GM21515 (cell line): ENCODE data around the gene FAM20B.
"Not testable (repeated sequence)": the region's sequence is repeated elsewhere in the genome, so short reads cannot be mapped to it uniquely, and the experiment has no call there.

ENCODE experiments used
- ATAC-seq: cut with Tn5 transposase; IDR thresholded peaks from one replicate; pipeline ENCODE4 v1.9.1; 2021; ENCODE audit not compliant: unreplicated experiment

Gene FAM20B

DNA sequence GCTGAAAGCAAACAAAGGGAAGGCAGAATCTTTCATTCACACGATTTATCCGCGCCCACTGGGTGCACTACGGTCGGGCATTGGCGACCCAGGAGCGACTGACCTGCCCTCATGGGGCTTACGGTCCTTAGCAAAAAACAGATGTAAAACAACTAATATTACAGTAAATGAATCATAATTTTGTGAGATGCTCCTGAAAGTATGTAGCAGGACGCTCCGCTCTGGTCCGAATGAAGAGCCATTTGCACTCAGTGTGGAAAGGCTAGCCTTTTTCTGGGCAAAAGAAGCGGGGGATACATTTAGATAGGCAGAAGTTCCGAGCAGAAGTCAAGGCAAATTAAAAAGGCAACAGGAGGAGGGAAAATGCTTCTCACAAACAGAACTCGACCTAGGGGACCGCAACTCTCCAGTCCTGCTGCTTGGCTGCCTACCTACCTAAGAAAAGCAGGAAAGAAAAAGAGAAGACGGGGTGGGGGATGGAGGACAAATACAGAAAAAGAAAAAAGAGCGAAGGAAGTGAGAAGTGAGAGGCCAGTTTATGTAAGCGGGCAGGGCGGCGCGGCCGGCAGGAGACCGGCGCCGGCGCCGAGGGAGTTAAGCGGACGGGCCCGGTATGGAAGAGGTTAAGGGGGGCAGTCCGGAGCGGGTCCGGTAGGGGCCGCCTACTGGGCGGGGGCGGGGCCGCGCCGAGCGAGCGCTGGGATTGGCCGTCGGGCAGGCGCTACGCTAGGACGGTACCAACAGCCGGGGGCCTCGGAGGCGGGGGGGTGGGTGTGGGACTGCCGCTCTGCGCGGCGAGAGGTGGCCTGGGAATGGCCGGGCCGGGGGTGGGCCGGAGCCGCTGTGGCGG lies at the start of gene FAM20B:
Gene FAM20B (plus strand): TSS at position 770 of the 850 bp plus-strand sequence. CDS start 17,954 bp downstream, outside the sequence.
- ATAC-seq: peak; percentile 83

DNA sequence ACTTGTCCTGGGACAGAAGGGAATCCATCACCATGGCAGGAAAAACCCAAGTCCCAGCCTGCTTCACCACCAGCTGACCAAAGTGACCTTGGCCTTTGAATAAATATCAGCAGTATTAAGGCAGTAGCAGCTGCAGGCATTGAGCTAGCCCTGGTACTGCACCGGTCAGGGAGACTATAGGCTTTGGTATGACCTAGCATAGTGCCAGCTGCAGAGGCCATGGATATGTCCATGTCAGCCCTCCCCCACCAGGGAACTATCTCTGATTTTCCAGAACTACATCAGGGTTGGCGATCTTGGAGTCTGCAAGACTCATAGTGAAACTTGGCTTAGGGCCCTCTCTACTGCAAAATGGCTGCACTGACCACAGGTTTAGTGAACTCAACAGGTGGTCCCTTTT lies 49.2 kb upstream of the FAM20B start:
- ATAC-seq: no peak

- ATAC-seq: no peak
Observed at GRCh38 chr1:178986204-178986603, 39.5 kb upstream of the FAM20B start.

DNA sequence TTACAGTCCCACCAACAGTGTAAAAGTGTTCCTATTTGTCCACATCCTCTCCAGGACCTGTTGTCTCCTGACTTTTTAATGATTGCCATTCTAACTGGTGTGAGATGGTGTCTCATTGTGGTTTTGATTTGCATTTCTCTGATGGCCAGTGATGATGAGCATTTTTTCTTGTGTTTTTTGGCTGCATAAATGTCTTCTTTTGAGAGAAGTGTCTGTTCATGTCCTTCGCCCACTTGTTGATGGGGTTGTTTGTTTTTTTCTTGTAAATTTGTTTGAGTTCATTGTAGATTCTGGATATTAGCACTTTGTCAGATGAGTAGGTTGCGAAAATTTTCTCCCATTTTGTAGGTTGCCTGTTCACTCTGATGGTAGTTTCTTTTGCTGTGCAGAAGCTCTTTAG lies 37.5 kb upstream of the FAM20B start:
- ATAC-seq: not testable (repeated sequence)

DNA sequence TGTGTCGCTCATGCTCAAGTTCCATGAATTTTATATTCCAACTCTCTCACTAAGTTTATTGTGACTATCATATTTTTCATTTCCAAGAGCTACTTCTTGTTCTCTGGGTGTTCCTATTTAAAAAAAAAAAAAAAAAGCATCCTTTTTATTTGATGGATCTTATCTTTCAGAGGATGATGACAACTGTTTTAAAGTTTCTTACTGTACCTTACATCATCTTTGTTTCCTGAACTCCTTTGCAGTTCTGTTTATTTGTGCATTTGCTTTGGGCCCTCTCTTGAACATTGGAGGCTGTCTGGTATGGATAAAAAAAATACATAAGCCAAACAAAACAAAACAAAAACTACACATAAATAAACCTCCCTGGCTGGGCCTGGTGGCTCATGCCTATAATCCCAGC lies 32.1 kb upstream of the FAM20B start:
- ATAC-seq: no peak

DNA sequence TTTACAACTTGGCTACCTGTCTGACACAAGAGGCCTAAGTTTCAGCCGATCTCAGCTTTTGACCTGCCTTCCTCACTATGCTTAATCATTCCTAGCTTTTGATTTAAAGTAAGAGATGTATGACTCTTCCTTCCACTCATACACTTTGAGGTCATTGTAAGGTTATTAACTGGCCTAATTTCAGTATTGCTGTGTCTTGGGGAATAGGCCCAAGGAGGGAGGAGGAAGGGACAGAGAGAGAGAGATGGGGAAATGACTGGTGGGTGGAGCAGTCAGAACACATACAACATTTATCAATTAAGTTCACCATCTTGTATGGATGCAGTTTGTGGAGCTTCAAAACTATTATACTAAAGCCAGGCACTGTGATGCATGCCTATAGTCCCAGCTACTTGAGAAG lies 28.3 kb upstream of the FAM20B start:
- ATAC-seq: no peak

DNA sequence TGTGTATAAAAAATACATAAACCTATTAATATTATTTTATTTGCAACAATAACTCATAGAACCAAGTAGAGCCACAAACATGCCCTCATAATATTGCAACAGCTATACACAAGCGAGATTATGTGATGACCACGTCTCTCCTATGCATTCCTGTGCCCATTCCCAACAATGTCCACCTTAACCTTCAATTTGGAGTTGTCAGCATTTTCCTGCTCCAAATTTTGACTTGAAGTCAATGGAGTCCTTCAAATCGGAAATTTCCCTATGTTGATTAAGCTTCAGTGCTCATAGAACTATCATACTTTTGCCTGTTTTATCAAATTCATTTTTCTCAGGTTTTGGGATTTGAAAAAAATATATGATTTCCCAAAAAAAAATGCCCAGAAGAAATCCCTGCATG lies 27.4 kb upstream of the FAM20B start:
- no peak for ATAC-seq

DNA sequence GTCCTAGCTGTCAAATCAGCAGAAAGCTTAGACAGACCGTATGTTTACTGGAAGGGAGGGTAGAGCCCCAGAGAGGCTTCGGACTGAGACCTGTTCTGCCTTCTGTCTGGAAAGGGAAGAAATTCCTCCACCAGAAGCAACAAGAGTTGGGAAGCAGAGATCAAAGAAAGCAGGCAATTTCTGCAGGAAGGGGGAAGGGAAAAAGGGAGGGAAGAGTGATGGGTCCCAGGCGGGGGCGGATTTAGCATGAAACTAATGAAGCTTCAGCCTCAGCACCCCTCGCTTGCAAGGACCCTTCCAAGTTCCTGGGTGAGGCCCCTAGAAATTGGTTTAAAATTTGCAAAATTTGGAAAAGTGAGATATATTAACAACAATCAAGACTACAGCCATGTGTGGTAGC lies 26.6 kb upstream of the FAM20B start:
- ATAC-seq: no peak

GRCh38 chr1:179001451-179001850 lies 24.2 kb upstream of the FAM20B start:
- ATAC-seq: no peak

DNA sequence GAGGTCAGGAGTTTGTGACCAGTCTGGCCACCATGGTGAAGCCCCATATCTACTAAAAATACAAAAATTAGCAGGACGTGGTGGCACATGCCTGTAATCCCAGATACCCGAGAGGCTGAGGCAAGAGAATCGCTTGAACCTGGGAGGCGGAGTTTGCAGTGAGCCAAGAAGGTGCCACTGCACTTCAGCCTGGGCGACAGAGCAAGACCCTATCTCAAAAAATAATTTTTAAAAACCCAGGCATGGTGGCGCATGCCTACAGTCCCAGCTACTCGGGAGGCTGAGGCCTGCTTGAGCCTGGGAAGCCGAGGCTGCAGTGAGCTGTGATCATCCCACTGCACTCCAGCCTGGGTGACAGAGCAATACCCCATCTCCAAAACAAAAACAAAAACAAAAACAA lies 23.6 kb upstream of the FAM20B start:
- ATAC-seq: not testable (repeated sequence)

- ATAC-seq: peak; percentile 84
Observed at GRCh38 chr1:179002552-179003345, 22.9 kb upstream of the FAM20B start.

GRCh38 chr1:179003512-179004066 lies 22.1 kb upstream of the FAM20B start:
- ATAC-seq: no peak

GRCh38 chr1:179007233-179007632 lies 18.5 kb upstream of the FAM20B start:
- no peak for ATAC-seq

GRCh38 chr1:179010671-179011070 lies 15.0 kb upstream of the FAM20B start:
- no peak for ATAC-seq

- ATAC-seq: no peak
Observed at GRCh38 chr1:179012038-179012437, 13.7 kb upstream of the FAM20B start.

GRCh38 chr1:179014123-179014522 lies 11.6 kb upstream of the FAM20B start:
- ATAC-seq: no peak

- no peak for ATAC-seq
Observed at GRCh38 chr1:179015396-179015795, 10.3 kb upstream of the FAM20B start.

DNA sequence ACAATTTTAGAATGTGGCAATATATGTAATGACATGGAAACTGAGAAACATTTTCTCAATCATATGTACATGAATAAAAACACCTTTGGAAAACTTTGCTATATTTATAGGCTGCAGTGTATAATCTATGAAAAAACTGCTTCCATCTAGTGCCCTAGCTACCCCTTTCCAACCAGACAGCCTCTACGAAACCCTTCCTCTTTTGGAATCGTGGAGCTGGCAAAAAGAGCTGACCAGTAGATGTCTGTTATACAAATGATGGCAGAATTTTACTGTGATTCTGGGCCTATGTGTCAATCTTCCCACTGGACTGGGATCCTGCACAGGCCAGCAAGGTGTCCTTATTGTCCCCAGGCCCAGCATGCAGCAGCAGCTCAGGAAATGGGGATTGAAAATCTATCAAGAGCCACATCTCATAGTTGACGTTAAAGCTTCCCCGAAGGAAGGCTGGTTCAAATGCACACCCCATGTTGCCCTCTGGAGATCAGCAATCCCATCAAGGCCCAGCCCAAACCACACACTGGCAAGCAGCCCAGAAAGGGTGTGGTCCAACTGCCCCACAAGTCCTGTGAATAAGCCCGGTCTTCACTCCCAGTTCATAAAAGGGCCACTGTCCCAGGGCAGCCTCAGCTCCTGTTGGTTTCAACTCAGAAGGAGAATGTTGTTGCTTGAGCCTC lies 8.8 kb upstream of the FAM20B start:
- no peak for ATAC-seq

DNA sequence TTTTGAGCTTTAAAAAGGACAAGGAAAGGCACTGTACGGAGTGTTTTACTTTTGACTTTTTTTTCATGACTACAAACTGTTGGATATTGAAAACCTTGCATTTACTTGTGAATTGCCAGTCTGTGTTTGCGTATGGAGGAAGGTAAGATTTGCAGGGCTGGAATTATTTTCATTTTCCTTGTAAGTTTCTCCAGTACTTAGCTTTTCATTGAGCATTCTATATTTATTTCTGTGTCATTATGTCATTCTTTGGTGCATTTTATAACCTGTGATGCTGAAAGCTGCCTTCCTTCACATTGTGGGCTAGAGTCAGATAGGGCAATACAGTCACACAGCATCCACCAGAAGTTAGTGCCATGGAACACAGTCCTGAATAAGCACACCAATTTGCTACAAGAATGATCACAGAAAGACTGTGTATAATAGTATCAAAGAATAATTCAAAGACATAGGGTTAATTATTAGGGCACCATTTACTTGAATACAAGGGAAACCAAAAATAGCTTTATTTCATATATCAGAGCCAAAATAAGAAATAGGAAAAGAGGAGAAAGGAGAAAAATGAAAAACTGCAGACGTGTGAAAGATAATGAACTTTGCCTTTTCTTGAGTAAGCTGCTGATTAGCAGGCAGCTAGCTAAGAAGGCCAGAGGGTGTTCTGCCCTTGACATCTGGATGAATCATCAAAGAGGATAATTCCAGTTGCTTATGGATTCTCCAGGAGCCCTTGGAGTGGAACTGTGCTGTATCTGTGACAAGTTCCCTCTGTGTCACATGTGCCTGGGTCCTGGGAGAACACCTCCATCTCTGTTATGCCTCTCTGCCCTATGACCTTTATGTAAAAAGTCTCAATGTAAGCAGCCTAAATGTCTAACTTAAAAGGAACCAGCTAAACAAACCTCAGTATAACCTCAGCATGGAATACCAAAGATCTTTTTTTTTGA lies 8.0 kb upstream of the FAM20B start:
- no peak for ATAC-seq

GRCh38 chr1:179021873-179022272 lies 3.8 kb upstream of the FAM20B start:
- ATAC-seq: no peak
